ENCODE data around the gene CABLES1.

CABLES1 gene

DNA sequence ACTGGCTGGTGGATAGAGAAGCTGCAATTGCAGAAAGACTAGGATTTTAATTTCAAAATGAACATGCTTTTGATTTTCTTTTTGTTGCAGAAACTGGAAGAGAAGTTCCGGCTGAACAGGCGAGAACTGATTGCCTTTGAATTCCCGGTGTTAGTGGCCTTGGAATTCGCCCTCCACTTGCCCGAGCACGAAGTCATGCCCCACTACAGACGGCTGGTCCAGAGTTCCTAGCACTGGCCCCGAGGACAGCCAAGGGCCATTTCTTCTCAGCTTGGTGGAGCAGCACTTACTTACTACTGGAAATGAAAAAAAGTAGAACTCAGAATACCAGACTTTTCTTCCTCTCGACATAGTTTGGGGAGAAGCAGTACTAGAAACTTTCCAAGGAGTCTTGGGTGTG is 121.9 kb downstream of the CABLES1 start:
- no peak overlapping the region for H3K4me3 ChIP-seq (ENCODE audit: low read depth, low read length)
- no peak for DNase-seq (ENCODE audit: low read depth)
- TF ChIP-seq, protein P1, sequence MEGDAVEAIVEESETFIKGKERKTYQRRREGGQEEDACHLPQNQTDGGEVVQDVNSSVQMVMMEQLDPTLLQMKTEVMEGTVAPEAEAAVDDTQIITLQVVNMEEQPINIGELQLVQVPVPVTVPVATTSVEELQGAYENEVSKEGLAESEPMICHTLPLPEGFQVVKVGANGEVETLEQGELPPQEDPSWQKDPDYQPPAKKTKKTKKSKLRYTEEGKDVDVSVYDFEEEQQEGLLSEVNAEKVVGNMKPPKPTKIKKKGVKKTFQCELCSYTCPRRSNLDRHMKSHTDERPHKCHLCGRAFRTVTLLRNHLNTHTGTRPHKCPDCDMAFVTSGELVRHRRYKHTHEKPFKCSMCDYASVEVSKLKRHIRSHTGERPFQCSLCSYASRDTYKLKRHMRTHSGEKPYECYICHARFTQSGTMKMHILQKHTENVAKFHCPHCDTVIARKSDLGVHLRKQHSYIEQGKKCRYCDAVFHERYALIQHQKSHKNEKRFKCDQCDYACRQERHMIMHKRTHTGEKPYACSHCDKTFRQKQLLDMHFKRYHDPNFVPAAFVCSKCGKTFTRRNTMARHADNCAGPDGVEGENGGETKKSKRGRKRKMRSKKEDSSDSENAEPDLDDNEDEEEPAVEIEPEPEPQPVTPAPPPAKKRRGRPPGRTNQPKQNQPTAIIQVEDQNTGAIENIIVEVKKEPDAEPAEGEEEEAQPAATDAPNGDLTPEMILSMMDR (IDR thresholded peaks at IDR 0.05; ENCODE audit: low read depth, low read length, missing control alignments) = no peak
- in situ Hi-C loops (cut with HindIII; ENCODE audit: low sequenced_read_pairs) = no loop called here

DNA sequence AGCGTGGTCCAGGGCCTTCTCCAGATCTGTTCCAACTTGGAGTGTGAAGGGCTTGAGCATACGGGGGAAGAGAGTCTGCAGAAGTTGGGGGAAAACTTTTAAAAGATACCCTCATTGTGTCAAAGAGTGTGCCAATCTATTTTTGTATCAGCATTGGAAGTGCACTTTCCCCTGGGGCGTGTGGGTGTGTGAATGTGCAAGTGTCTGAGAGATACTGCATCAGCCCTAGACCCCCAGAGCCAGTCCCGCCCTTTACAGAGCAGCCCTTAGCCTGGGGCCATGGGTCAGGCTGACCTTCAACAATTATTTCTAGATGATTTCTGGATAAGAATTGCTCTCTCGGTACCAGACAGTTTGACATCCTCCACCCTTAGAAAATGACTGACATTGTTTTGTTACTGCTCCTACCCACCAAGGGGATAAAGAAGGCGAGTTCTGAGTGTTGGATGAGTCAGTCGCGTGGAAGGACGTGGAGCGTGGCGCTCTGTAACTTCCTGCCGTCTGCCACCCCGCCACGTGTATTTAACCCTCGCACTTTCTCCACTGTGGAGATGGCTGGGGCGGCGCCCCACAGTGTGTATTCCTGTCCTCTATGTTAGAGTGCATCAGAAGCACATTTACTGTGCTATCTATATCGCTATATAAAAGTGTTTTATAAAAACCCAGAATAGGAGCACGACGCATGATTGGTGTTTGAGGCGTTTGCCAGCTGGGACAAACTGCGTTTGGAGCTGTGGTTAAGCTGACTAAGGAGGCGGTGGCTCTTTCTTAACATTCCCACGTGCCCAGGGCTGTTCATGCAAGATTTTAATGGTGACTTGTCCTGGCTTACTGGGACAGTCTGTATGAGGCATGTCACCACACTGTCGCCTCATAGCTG is 122.6 kb downstream of the CABLES1 start:
- no peak overlapping the region for H3K4me3 ChIP-seq (ENCODE audit: low read depth, low read length)
- TF ChIP-seq, protein P1 (IDR thresholded peaks at IDR 0.05; ENCODE audit: low read depth, low read length, missing control alignments) = no peak
- in situ Hi-C loops (cut with HindIII; ENCODE audit: low sequenced_read_pairs) = no loop called here

GRCh38 chr18:23258566-23259469 is 123.5 kb downstream of the CABLES1 start:
- TF ChIP-seq, protein P1 (IDR thresholded peaks at IDR 0.05; ENCODE audit: low read depth, low read length, missing control alignments) = no peak
- H3K4me3 ChIP-seq (ENCODE audit: low read depth, low read length) = no peak overlapping the region
- in situ Hi-C loops (cut with HindIII; ENCODE audit: low sequenced_read_pairs) = no loop called here
- no peak for DNase-seq (ENCODE audit: low read depth)

More for the DNA sequence above, 122.6 kb downstream of the CABLES1 start:
- DNase-seq (ENCODE audit: low read depth) = no peak

DNA sequence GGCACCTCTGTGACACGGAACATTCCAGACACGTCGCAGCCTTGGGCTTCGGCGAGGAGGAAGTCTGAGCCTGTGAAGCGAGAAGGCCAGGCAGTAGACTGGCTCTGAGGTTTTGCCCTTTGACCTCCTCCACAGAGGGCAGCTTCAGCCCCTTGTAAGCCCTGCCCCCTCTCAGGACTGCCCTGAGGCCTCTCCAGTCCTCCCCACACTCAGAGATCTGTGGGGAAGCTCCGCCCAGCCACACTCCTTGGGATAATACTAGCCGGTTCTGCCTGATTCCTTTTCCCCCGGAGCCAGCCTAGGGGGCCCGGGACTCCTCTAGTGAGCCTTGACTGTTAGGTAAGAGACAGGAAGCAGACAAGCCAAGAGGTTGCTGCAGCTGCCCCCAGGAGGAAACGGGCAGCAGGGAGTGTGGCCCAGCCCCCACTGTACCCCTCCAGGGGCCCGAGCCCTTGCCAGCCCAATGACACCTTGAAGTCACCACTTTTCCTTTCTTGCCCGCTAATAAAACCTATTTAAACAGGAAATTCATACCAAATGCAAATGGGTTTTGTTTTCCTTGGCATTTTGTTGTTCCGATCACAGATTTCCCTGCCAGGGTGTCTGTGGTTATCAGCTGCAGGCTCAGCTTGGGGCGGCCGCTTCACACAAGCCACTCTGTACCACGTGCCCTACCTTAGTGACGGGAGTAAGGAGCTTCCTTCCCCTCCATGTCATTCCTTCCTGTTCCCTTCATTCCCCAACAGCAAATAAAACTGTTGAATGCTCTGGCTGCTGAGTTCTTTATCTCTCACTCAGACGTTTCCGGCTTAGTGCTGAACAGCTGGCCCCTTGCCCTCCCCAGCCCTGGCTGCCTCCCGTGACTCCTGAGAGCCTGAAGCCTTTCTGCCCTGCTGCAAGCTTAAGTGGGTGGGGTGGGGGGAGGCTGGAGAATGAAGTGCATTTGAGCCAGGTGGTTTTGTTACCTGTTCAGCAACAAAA is 124.7 kb downstream of the CABLES1 start:
- in situ Hi-C loops (cut with HindIII; ENCODE audit: low sequenced_read_pairs) = no loop called here
- DNase-seq (ENCODE audit: low read depth) = no peak
- no peak overlapping the region for H3K4me3 ChIP-seq (ENCODE audit: low read depth, low read length)
- TF ChIP-seq, protein P1 (IDR thresholded peaks at IDR 0.05; ENCODE audit: low read depth, low read length, missing control alignments) = no peak

DNA sequence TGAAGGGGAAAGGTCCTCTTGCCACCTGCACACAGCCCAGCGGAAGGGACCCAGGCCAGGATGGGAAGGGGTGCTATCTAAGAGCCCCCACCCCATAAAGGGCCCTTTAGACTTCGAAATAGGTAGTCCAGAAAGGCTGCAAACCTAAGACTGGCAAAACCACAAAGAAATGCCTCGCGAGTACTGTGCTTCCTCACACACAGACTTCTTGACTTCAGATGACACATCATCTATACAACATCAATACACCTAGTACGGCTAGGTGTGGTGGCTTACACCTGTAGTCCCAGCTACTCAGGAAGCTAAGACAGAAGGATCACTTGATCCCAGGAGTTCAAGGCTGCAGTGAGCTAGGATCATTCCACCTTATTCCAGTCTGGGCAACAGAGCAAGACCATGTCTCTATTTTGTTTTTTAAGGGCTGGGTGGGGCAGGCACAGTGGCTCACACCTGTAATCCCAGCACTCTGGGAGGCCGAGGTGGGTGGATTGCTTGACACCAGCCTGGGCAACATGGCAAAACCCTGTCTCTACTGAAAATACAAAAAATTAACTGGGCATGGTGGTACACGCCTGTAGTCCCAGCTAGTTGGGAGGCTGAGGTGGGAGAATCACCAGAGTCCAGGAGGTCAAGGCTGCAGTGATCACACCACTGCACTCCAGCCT is 125.8 kb downstream of the CABLES1 start:
- no peak for DNase-seq (ENCODE audit: low read depth)
- in situ Hi-C loops (cut with HindIII; ENCODE audit: low sequenced_read_pairs) = no loop called here
- TF ChIP-seq, protein P1 (IDR thresholded peaks at IDR 0.05; ENCODE audit: low read depth, low read length, missing control alignments) = no peak
- no peak overlapping the region for H3K4me3 ChIP-seq (ENCODE audit: low read depth, low read length)

All from astrocyte of the cerebellum (primary cell).